ENCODE measurements around the gene PCSK9. TPM values are rescaled to one million over a fixed set of nuclear protein-coding genes. Genes with fewer than 3 reads are reported as not detected.

Gene PCSK9
- total and polyA plus RNA-seq, 9 of the 15 experiments (the other 6 are each of a cell fraction or from before 2014, with no cell fraction given): 3.2 to 58.6 (median 24.7) TPM

GRCh38 chr1:55021942-55022546 is 17.3 kb upstream of the PCSK9 start (continued):
- TF ChIP-seq REST (IDR thresholded peaks at IDR 0.05; ENCODE audit: borderline replicate concordance) (peak; percentile 72), REST (CRISPR knock-in tag; IDR thresholded peaks at IDR 0.05; ENCODE audit: low read depth) (0 out of 2 replicates have a peak, but pooled peaks have one; percentile 28), EP400 (IDR thresholded peaks at IDR 0.05) (no peak), TBL1XR1 (IDR thresholded peaks at IDR 0.05; ENCODE audit: low read length in 2 of 2) (no peak), STAT6 (CRISPR knock-in tag; IDR thresholded peaks at IDR 0.05) (no peak), ZNF592 (IDR thresholded peaks at IDR 0.05) (0 out of 2 replicates have a peak, but pooled peaks have one; percentile 42), CC2D1A (IDR thresholded peaks at IDR 0.05) (peak; percentile 39; the same call in 1 of the 2 replicates), ZNF224 (CRISPR knock-in tag; IDR thresholded peaks at IDR 0.05) (no peak), RBM17 (IDR thresholded peaks at IDR 0.05; ENCODE audit: borderline replicate concordance, low read depth, low read length) (no peak), MYNN (IDR thresholded peaks at IDR 0.05) (peak; percentile 53; the same call in 1 of the 2 replicates), MYNN (CRISPR knock-in tag; IDR thresholded peaks at IDR 0.05) (no peak), BHLHE40 (IDR thresholded peaks at IDR 0.05; ENCODE audit: low read length) (0 out of 2 replicates have a peak, but pooled peaks have one; percentile 5), ZNF24 (IDR thresholded peaks at IDR 0.05) (no peak), ZNF79 (CRISPR knock-in tag; IDR thresholded peaks at IDR 0.05; ENCODE audit: low read depth) (no peak)
